B cell (primary cell): ENCODE data around the gene SMCO1. TPM values are rescaled to one million over a fixed set of nuclear protein-coding genes. Genes with fewer than 3 reads are reported as not detected.

Experiments used
- ATAC-seq: fragments of 200-7000 bp; cut with Tn5 transposase; one replicate; pipeline ENCODE4 v1.10.0; 2021; ENCODE audit warnings: low read depth, mild to moderate bottlenecking, moderate number of reproducible peaks, moderate library complexity
- CTCF ChIA-PET: fragments of 350-600 bp; sonication (Branson Sonifier 250); formaldehyde crosslinking; loops from one replicate; lab custom pipeline; 2021; ENCODE audit warnings: antibody characterized with exemption, inconsistent platforms; lab: Charles Lee
- POLR2A ChIA-PET: fragments of 350-600 bp; sonication (Branson Sonifier 250); formaldehyde crosslinking; loops from one replicate; lab custom pipeline; 2021; ENCODE audit warnings: antibody characterized with exemption; lab: Charles Lee
- DNase-seq: peaks from one replicate; pipeline ENCODE4 v3.0.0; 2013
- H2AFZ ChIP-seq: 2 replicates; pipeline ENCODE4 v1.6.1; 2012; ENCODE audit warnings: mild to moderate bottlenecking, low read depth, low read length; ENCODE audit not compliant: insufficient read depth, poor library complexity, severe bottlenecking
- H3K27ac ChIP-seq, 2 donors: 1 replicate in 1 of 2; 2 replicates in 1 of 2; pipeline ENCODE4 v1.5.1; 2012 to 2013; ENCODE audit warnings: low read length in 2 of 2, mild to moderate bottlenecking in 2 of 2, moderate library complexity in 1 of 2
- H3K27me3 ChIP-seq, 4 experiments: fragments of 200-600 bp in 1 of 4; sonication (generic) in 1 of 4; replicated peaks in 1 of 4; 1 replicate in 2 of 4; 2 replicates in 2 of 4; pipeline versions ENCODE4 v1.6.1 to v1.7.0; 2013 to 2016; ENCODE audit warnings: low read length in 3 of 4, mild to moderate bottlenecking in 2 of 4, mixed read lengths in 1 of 4, moderate library complexity in 1 of 4; ENCODE audit not compliant: insufficient read depth in 4 of 4, control insufficient read depth in 3 of 4; ENCODE audit errors: control extremely low read depth in 1 of 4
- H3K36me3 ChIP-seq, 2 experiments: replicated peaks in 1 of 2; 1 replicate in 1 of 2; 2 replicates in 1 of 2; pipeline versions ENCODE4 v1.6.1 to v1.7.1; 2013; ENCODE audit warnings: low read length in 1 of 2; ENCODE audit not compliant: insufficient read depth in 2 of 2, control insufficient read depth in 1 of 2; ENCODE audit errors: control extremely low read depth in 1 of 2, extremely low read depth in 1 of 2
- H3K4me1 ChIP-seq, 2 donors: fragments of 200-600 bp in 1 of 2; sonication (generic) in 1 of 2; 1 replicate in 1 of 2; 2 replicates in 1 of 2; pipeline versions ENCODE4 v1.5.1 to v1.6.1; 2013 to 2017; ENCODE audit warnings: low read length in 2 of 2; ENCODE audit not compliant: control insufficient read depth in 2 of 2, insufficient read depth in 2 of 2
- H3K4me2 ChIP-seq: replicated peaks from 2 replicates; pipeline ENCODE3; 2012; ENCODE audit warnings: mild to moderate bottlenecking, low read depth, low read length; ENCODE audit not compliant: poor library complexity, severe bottlenecking
- H3K4me3 ChIP-seq, 5 experiments: fragments of 200-600 bp in 1 of 5; sonication (generic) in 1 of 5; 1 replicate in 3 of 5; 2 replicates in 2 of 5; pipeline versions ENCODE4 v1.5.1 to v1.7.0; 2011 to 2016; ENCODE audit warnings: low read length in 4 of 5, mild to moderate bottlenecking in 4 of 5, low read depth in 2 of 5, control low read depth in 1 of 5, moderate library complexity in 1 of 5; ENCODE audit not compliant: insufficient read depth in 1 of 5; ENCODE audit errors: control extremely low read depth in 1 of 5, extremely low read depth in 1 of 5
- H3K79me2 ChIP-seq: fragments of 200-600 bp; sonication (generic); one replicate; pipeline ENCODE4 v1.6.0; 2016; ENCODE audit warnings: low read length; ENCODE audit not compliant: control insufficient read depth, insufficient read depth
- H3K9ac ChIP-seq: fragments of 200-600 bp; sonication (generic); 2 replicates; pipeline ENCODE4 v1.6.1; 2017; ENCODE audit warnings: mild to moderate bottlenecking, low read length, moderate library complexity
- H3K9me3 ChIP-seq, 3 donors: one replicate each; pipeline versions ENCODE4 v1.6.1 to v1.7.1; 2013; ENCODE audit warnings: low read length in 2 of 3; ENCODE audit not compliant: control insufficient read depth in 2 of 3, insufficient read depth in 1 of 3; ENCODE audit errors: control extremely low read depth in 1 of 3
- H4K20me1 ChIP-seq: 2 replicates; pipeline ENCODE4 v1.6.0; 2012; ENCODE audit warnings: mild to moderate bottlenecking, low read length; ENCODE audit not compliant: insufficient read depth, control insufficient read depth, poor library complexity, severe bottlenecking
- H3K27ac Mint-ChIP-seq: one replicate; pipeline ENCODE4 v1.8.0; 2021; ENCODE audit warnings: mixed read lengths
- H3K27me3 Mint-ChIP-seq: one replicate; pipeline ENCODE4 v1.8.0; 2021; ENCODE audit warnings: mixed read lengths
- H3K4me1 Mint-ChIP-seq: one replicate; pipeline ENCODE4 v1.8.0; 2021; ENCODE audit warnings: mixed read lengths
- H3K4me3 Mint-ChIP-seq: one replicate; pipeline ENCODE4 v1.8.0; 2021; ENCODE audit warnings: mixed read lengths
- H3K9me3 Mint-ChIP-seq: one replicate; pipeline ENCODE4 v1.8.0; 2022; ENCODE audit warnings: mixed read lengths; ENCODE audit not compliant: insufficient read depth
- CTCF ChIP-seq: fragments of 200-600 bp; IDR thresholded peaks from one replicate; pipeline ENCODE4 v1.8.0; 2022; ENCODE audit warnings: antibody characterized with exemption, mild to moderate bottlenecking
- EZH2 ChIP-seq: IDR thresholded peaks from 2 replicates; pipeline ENCODE4 v1.6.1; 2012; ENCODE audit warnings: borderline replicate concordance, low read depth, mild to moderate bottlenecking, moderate library complexity, low read length; ENCODE audit not compliant: insufficient read depth, poor library complexity, severe bottlenecking
- WGBS: methylation state at CpG from one replicate; pipeline ENCODE4 v1.1.5; 2013; ENCODE audit warnings: missing lambda C conversion rate; ENCODE audit not compliant: insufficient coverage; 5-methylcytosine and 5-hydroxymethylcytosine counted together
- intact Hi-C: fragments of 100-400 bp; cut with micrococcal nuclease; formaldehyde crosslinking; loops from one replicate; pipeline ENCODE4 v1.10.0; 2022
- polyA plus RNA-seq: library from polyadenylated mRNA; depleted of rRNA; stranded (reverse); fragments of >200 nt; gene quantifications from 2 replicates; pipeline ENCODE4 v1.2.3, GENCODE V29; 2012
- total RNA-seq, 2 donors: library from RNA; stranded (reverse); fragments of 120-200 nt in 1 of 2; gene quantifications; 1 replicate in 1 of 2; 2 replicates in 1 of 2; pipeline versions ENCODE4 v1.2.3 to v1.2.4, GENCODE V29; 2013 to 2022

The SMCO1 gene
- total and polyA plus RNA-seq, 2 donors (not counting 1 experiment from before 2014, with no cell fraction given): not detected

- CTCF ChIA-PET: no interaction called here
- no peaks in the 10 kb centered on the region for H3K9me3 Mint-ChIP-seq
- peak overlapping the region; percentile 87 for H3K4me3 Mint-ChIP-seq
- intact Hi-C loops: loop anchor here (5.0 to 10.0 kb wide), 2 partner anchors 418 to 795 kb away; partner anchors contain the start of genes DLG1 and TFRC
- Histone ChIP-seq H3K4me2 (peak overlapping the region; percentile 79), H2AFZ (peak overlapping the region; percentile 29), H3K4me1 (peaks cover 16 to 28% of the 10 kb centered on the region in 2 donors), H4K20me1 (peaks cover 62% of the 10 kb centered on the region), H3K27ac (peak overlapping the region in 1 of 2 donors; percentile 53), H3K9me3 (no peaks in the 10 kb centered on the region), H3K79me2 (peaks cover 85% of the 10 kb centered on the region), H3K27me3 (no peaks in the 10 kb centered on the region), H3K9ac (peak overlapping the region; percentile 80), H3K4me3 (peak overlapping the region in 4 of 5 experiments; percentile 33 to 82 (median 80)), H3K36me3 (peaks cover 0 to 9% of the 10 kb centered on the region in 2 experiments)
- POLR2A ChIA-PET: no interaction called here
- ATAC-seq: no peak
- DNase-seq: no peak
- no peaks in the 10 kb centered on the region for H3K27me3 Mint-ChIP-seq
- WGBS: 86% methylated on average over 4 of the region's 11 CpGs
- peaks cover 46% of the 10 kb centered on the region for H3K4me1 Mint-ChIP-seq
- H3K27ac Mint-ChIP-seq: peak overlapping the region; percentile 47
- TF ChIP-seq CTCF (no peak), EZH2 (no peak)
Observed at GRCh38 chr3:196499807-196500524, 15.2 kb downstream of the SMCO1 start.

DNA sequence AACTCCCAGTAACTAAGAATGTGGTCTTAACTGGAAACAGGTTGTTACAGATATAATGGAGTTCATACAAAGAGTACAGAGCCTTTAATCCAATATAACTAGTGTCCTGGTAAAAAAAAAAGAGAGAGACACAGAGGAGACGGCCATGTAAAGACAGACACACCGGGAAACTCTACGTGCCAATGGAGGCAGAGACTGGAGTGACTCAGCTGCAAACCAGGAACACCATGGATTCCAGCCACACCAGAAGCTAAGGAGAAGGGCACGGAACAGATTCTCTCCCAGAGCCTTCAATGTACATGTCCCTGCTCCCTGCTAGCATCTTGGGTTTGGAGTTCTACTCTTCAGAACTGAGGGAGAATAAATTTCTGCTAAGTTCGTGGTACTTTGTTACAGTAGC, 16.1 kb downstream of the SMCO1 start:
- TF ChIP-seq EZH2: no peak
- TF ChIP-seq CTCF: no peak
- peaks cover 16 to 25% of the 10 kb centered on the region in 2 donors for H3K4me1 ChIP-seq
- H3K36me3 ChIP-seq: peaks cover 0 to 9% of the 10 kb centered on the region in 2 experiments
- POLR2A ChIA-PET: no interaction called here
- no peaks in the 10 kb centered on the region for H3K9me3 ChIP-seq
- Mint-ChIP-seq H3K4me3 (peak overlapping the region; percentile 33), H3K9me3 (no peaks in the 10 kb centered on the region), H3K27ac (no peak overlapping the region), H3K27me3 (no peaks in the 10 kb centered on the region), H3K4me1 (peaks cover 48% of the 10 kb centered on the region)
- H3K9ac ChIP-seq: no peak overlapping the region
- no peak overlapping the region for H3K4me2 ChIP-seq
- no peak overlapping the region for H2AFZ ChIP-seq
- CTCF ChIA-PET: interaction anchor here (0.7 kb wide), 1 partner anchor 53 kb away, joined by 3 read pairs; no protein-coding TSS in a partner anchor
- 97% methylated on average over 3 of the region's 5 CpGs for WGBS
- intact Hi-C loops: no loop called here
- ATAC-seq (no peak), DNase-seq (no peak)
- H3K4me3 ChIP-seq: no peak overlapping the region
- H3K27me3 ChIP-seq: no peaks in the 10 kb centered on the region
- H3K27ac ChIP-seq: no peak overlapping the region
- H3K79me2 ChIP-seq: peaks cover 94% of the 10 kb centered on the region
- peaks cover 71% of the 10 kb centered on the region for H4K20me1 ChIP-seq
